IPS-20b (cell line): ENCODE data around the gene AFDN.

Experiments used
- H3K27ac ChIP-seq: one replicate; pipeline ENCODE4 v1.5.1; 2013; ENCODE audit warnings: low read length
- H3K27me3 ChIP-seq: 2 replicates; pipeline ENCODE4 v1.6.1; 2013; ENCODE audit warnings: mild to moderate bottlenecking, low read length, inconsistent platforms; ENCODE audit not compliant: insufficient read depth
- H3K36me3 ChIP-seq: 2 replicates; pipeline ENCODE4 v1.6.1; 2013; ENCODE audit warnings: low read depth, mild to moderate bottlenecking, inconsistent platforms, low read length, moderate library complexity; ENCODE audit not compliant: insufficient read depth
- H3K4me1 ChIP-seq: 2 replicates; pipeline ENCODE4 v1.6.1; 2013; ENCODE audit warnings: mild to moderate bottlenecking, control low read depth, inconsistent platforms, low read length, moderate library complexity; ENCODE audit not compliant: insufficient read depth
- H3K4me3 ChIP-seq: 2 replicates; pipeline ENCODE4 v1.5.1; 2013; ENCODE audit warnings: mild to moderate bottlenecking, low read length, inconsistent platforms
- H3K9ac ChIP-seq: 2 replicates; pipeline ENCODE4 v1.6.1; 2013; ENCODE audit warnings: low read depth, mild to moderate bottlenecking, inconsistent platforms, low read length, moderate library complexity
- H3K9me3 ChIP-seq: 2 replicates; pipeline ENCODE4 v1.6.1; 2013; ENCODE audit warnings: mild to moderate bottlenecking, low read depth, low read length, inconsistent platforms; ENCODE audit not compliant: insufficient read depth

The AFDN gene

DNA sequence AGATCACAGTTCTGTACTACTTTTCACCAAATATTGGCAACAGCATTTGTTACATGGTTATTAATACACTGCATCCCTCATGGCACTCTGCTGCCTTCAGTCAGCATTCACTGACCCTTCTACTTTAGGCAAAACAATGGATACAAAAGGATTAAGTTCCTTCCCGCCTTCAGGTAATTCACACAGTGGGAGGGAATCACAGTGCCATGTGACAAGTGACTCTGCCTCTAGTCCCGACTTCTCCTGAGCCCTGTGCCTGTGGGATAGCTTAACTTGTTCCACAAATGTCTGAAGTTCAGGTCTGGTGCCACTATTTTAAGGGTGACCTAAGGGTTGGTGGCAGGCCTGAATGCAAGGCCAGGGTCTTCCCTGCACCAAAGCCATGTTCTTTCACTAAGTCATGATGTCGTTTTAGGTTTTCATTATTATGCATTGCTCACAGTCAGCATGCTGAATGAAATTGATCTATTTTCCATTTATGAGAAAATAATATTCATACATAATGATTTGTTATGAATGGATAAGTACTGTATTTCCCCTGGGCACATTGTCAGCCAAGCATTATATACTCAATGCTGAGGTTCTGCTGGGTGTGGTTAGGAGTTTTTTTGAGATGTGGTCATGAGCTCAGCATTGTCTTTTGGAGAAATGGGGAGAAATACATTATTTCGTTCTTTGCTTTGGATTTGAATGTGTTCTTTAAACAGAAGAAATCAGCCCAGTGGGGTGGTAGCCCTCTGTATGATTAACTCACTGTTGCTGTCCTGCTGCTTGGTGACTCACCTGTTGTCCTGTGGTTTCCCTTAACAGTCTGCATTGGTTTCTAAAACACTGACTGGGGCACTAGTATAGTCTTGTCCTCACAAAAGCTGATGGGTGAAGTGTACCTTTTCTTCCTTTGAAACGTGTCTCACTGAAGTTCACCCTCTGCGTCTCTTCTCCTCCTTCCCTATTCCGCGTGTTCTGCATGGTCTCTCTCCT is 66.4 kb downstream of the AFDN start:
- Histone ChIP-seq H3K9ac (peak overlapping the region; percentile 74; the same call in 1 of the 2 replicates), H3K4me3 (0 out of 2 replicates have a peak overlapping the region, but pooled peaks have one; percentile 1), H3K27me3 (no peaks in the 10 kb centered on the region), H3K4me1 (peaks cover 27% of the 10 kb centered on the region; the same call in 1 of the 2 replicates), H3K27ac (peak overlapping the region; percentile 41), H3K9me3 (no peaks in the 10 kb centered on the region), H3K36me3 (peaks cover 77% of the 10 kb centered on the region)

DNA sequence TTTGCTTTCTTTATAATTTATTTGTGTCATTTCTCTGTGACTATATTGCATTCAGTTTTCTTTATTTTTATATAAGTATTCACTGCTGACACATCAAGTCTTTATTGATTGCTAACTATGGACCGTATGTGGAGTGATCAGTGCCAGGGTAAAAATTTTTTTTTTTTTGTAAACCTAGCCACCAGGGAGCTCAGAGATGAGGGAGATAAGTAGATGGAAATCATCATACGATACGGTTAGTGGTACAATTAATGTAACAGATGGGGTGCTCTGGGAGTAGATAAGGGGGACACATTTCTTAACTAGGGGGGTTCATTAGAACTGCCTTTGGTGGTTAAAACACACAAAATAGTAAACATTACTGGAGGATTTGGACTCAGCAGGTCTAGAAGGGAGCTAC is 68.3 kb downstream of the AFDN start:
- peaks cover 27% of the 10 kb centered on the region; the same call in 1 of the 2 replicates for H3K4me1 ChIP-seq
- no peak overlapping the region for H3K27ac ChIP-seq
- peaks cover 76% of the 10 kb centered on the region for H3K36me3 ChIP-seq
- H3K9ac ChIP-seq = peak overlapping the region; percentile 30; the same call in 1 of the 2 replicates
- H3K9me3 ChIP-seq = no peaks in the 10 kb centered on the region
- no peaks in the 10 kb centered on the region for H3K27me3 ChIP-seq
- H3K4me3 ChIP-seq = no peak overlapping the region

GRCh38 chr6:167896648-167897047 is 69.9 kb downstream of the AFDN start:
- no peaks in the 10 kb centered on the region for H3K27me3 ChIP-seq

DNA sequence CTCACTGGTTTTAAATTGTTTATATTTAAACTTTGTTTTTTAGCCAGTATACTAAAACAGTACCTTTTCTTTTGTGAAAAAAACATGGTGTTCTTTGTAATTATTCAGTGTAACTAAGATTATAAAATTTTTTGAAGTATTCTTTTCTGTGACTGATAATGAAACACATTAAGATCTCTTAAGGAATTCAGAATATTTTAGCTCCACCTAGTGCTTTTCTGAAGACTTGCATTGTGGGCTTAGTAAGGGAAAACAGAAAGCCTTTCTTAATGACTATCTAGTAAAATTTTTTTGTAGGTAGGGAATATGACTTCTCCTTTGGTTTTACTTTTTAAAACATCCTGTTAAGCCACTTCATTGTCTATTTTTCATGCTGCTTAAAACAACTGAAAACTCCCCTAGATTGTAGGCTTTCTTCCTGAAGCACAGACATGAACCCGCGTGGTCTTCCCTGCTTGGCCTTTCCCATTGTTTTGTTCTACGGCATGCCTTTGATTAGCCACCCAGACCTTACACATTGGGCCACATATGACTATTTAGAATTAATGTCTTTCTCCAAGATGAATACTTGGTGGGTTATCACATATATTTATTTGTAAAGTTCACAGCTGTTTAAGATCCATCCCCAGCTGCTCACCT is 72.1 kb downstream of the AFDN start:
- Histone ChIP-seq H3K9me3 (no peaks in the 10 kb centered on the region), H3K36me3 (peaks cover 90% of the 10 kb centered on the region), H3K27me3 (no peaks in the 10 kb centered on the region)

More at GRCh38 chr6:167896648-167897047, 69.9 kb downstream of the AFDN start:
- Histone ChIP-seq H3K9me3 (no peaks in the 10 kb centered on the region), H3K4me3 (no peak overlapping the region), H3K27ac (no peak overlapping the region), H3K36me3 (peaks cover 76% of the 10 kb centered on the region), H3K4me1 (peaks cover 25% of the 10 kb centered on the region; the same call in 1 of the 2 replicates), H3K9ac (no peak overlapping the region)

DNA sequence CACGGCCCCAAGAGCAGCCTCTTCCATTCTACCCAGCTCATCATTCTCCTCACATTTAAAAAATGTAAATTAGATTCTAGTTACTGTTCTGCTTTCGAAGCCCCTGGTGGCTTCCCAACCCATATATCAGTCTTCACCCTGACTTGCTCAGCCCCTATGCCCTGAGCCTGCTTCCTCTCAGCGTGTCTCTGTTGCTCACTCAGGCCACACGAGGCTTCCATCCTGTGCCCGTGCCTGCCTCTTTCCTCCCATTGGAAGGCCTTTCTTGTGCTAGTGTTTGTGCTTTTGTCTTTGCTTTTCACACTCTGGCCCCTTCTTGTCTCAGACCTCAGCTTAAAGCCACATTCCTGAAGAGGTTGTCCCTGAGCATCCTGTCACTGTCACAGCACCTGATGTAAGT is 78.1 kb downstream of the AFDN start:
- no peak overlapping the region for H3K9ac ChIP-seq
- peaks cover 84% of the 10 kb centered on the region for H3K36me3 ChIP-seq
- H3K4me1 ChIP-seq = no peaks in the 10 kb centered on the region
- H3K9me3 ChIP-seq = no peaks in the 10 kb centered on the region
- H3K4me3 ChIP-seq = no peak overlapping the region
- no peaks in the 10 kb centered on the region for H3K27me3 ChIP-seq
- H3K27ac ChIP-seq = no peak overlapping the region

More for the DNA sequence above, 72.1 kb downstream of the AFDN start:
- Histone ChIP-seq H3K9ac (no peak overlapping the region), H3K4me3 (no peak overlapping the region), H3K27ac (no peak overlapping the region), H3K4me1 (peaks cover 9% of the 10 kb centered on the region; the same call in 1 of the 2 replicates)

DNA sequence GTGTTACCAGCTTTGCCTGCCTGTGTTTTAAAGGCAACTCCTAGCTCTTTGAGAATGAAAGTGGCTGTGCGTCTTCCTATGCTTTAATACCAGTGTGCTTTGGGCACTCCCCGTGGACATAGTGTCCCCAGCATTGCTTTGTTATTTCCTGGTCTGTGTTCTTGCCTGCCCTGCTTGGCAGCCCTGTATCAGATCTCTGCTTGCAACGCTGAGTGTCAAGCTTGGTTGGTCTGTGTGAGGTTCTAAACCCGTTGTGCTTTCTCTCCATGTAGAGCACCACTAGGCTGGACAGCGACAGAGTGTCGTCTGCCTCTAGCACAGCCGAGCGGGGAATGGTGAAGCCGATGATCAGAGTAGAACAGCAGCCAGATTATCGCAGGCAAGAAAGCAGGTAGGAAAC is 80.2 kb downstream of the AFDN start:
- H3K27me3 ChIP-seq = no peaks in the 10 kb centered on the region
- no peak overlapping the region for H3K9ac ChIP-seq
- peaks cover 88% of the 10 kb centered on the region for H3K36me3 ChIP-seq
- no peaks in the 10 kb centered on the region for H3K4me1 ChIP-seq
- no peaks in the 10 kb centered on the region for H3K9me3 ChIP-seq
- no peak overlapping the region for H3K4me3 ChIP-seq
- no peak overlapping the region for H3K27ac ChIP-seq

DNA sequence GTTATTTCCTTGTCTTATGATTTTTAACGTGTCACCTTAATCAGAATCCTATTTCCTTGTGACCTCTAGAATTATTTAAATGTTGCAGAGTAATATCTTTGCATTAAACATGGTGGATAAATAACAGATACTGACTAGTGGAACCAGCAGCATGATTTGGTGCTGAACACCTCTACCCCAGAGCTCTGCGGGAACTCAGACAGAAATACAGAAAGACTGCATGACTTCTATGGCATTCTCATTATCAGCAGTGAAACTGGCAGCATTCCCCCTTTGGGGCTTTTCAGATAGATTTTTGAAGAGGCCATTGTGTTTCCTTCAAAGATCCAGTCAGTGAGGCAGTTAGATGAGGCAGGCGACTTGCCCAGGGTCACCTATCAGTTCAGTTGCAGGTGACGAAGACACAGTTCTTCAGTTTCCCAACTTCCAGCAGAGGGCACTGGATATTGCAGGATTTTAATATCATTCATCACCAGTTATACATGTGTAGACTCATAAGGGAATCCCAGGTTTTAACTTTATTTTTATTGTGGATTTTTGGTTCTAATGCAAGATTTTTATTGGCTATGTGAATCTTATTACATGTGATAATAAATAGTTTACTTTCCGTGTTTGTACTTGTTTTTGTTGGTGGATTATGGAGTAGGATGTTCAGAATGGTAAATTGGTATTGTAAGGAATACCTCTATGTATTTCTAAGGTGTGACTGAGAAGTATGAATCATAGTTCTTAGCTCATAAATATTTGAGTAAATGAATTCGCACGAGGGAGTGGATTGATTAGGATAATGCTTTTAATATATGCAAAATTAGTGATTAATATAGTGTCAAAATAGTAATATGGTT is 81.3 kb downstream of the AFDN start:
- Histone ChIP-seq H3K9me3 (no peaks in the 10 kb centered on the region), H3K27me3 (no peaks in the 10 kb centered on the region), H3K9ac (no peak overlapping the region), H3K4me3 (no peak overlapping the region), H3K27ac (no peak overlapping the region), H3K4me1 (no peaks in the 10 kb centered on the region), H3K36me3 (peaks cover 88% of the 10 kb centered on the region)

- H3K9ac ChIP-seq = no peak overlapping the region
- H3K27ac ChIP-seq = no peak overlapping the region
- no peaks in the 10 kb centered on the region for H3K27me3 ChIP-seq
- H3K9me3 ChIP-seq = no peaks in the 10 kb centered on the region
- no peaks in the 10 kb centered on the region for H3K4me1 ChIP-seq
- H3K4me3 ChIP-seq = no peak overlapping the region
- H3K36me3 ChIP-seq = peaks cover 88% of the 10 kb centered on the region
Observed at GRCh38 chr6:167910007-167910406, 83.3 kb downstream of the AFDN start.

DNA sequence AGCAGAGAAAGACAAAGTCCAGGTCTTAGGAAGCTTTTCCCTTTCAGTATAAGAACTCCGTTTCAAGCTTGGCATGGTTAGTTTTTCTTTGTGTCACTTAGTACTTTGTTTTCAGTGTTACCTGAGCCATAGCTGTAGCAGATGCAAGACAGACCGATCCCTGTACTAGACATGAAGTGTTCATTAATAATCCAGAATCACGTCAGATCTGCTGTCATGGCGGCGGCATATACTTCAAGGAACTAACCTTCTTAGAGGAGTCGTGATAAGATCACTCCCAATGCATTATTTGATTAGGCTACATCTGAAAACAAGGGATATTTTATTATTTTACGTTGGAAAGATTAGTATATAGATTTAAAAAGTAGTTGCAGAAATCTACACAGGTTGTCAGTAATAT is 83.9 kb downstream of the AFDN start:
- H3K4me1 ChIP-seq = no peaks in the 10 kb centered on the region
- no peak overlapping the region for H3K9ac ChIP-seq
- peaks cover 88% of the 10 kb centered on the region for H3K36me3 ChIP-seq
- no peaks in the 10 kb centered on the region for H3K27me3 ChIP-seq
- no peak overlapping the region for H3K4me3 ChIP-seq
- H3K9me3 ChIP-seq = no peaks in the 10 kb centered on the region
- no peak overlapping the region for H3K27ac ChIP-seq

DNA sequence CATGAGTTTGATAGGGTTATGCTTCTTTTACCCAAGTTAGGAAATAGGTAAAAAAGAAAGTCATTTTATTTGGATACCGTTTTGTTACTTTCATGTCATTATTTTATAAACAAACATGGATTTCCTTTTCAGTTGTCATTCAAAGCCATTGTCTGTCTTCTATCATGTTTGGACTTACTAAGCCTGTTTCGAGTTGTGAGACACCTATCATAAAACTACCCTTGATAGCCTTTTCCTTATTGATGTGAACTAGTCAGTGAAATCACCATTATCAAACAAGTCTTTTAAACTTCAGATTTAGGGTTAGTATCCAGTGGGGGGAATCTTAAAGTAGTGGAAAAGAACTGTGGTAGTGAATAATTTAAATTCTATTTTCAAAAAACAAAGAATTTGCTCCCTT is 85.8 kb downstream of the AFDN start:
- H3K36me3 ChIP-seq = peaks cover 96% of the 10 kb centered on the region
- no peak overlapping the region for H3K4me3 ChIP-seq
- H3K4me1 ChIP-seq = no peaks in the 10 kb centered on the region

DNA sequence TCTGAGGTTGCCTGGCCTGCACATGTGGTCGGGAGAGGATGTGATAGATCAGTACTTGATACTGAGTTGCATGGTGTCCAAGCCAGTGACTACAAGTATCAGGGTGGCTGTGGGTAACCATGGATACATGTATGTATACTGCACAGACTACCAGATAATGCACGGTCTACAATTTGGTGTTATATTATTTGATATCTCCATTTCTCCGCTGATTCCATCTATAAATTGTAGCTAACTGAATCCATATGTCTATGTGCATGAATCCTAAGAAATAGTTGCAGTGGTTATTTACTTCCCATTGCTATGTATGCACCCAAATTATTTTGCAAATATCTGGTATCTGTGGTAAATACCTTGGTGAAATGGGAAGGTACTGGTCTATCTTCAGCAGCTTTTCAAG is 87.0 kb downstream of the AFDN start:
- Histone ChIP-seq H3K9me3 (no peaks in the 10 kb centered on the region), H3K27ac (no peak overlapping the region), H3K4me1 (no peaks in the 10 kb centered on the region), H3K4me3 (no peak overlapping the region), H3K27me3 (no peaks in the 10 kb centered on the region), H3K36me3 (peaks cover 96% of the 10 kb centered on the region), H3K9ac (no peak overlapping the region)

More for the DNA sequence above, 85.8 kb downstream of the AFDN start:
- Histone ChIP-seq H3K27me3 (no peaks in the 10 kb centered on the region), H3K9me3 (no peaks in the 10 kb centered on the region), H3K27ac (no peak overlapping the region), H3K9ac (no peak overlapping the region)
